PC-3 (cell line): ENCODE measurements around the gene IPO4. TPM values are rescaled to one million over a fixed set of nuclear protein-coding genes. Genes with fewer than 3 reads are reported as not detected.

ENCODE experiments used
- ATAC-seq: fragments of 200-7000 bp; cut with Tn5 transposase; 2 replicates; pipeline ENCODE4 v1.9.1; 2020; ENCODE audit warnings: mild to moderate bottlenecking, moderate library complexity
- BruUV-seq: library from RNA; stranded (reverse); fragments of 400-500 nt; replicated peaks from 2 replicates; lab custom pipeline; 2021; lab: Mats Ljungman, UMichigan
- CTCF ChIA-PET: fragments of 300-600 bp; sonication (Branson Sonifier 250); formaldehyde crosslinking; loops from one replicate; lab custom pipeline; 2022; ENCODE audit warnings: antibody characterized with exemption; lab: Charles Lee
- POLR2A ChIA-PET: fragments of 300-600 bp; sonication (Branson Sonifier 250); formaldehyde crosslinking; loops from one replicate; lab custom pipeline; 2022; ENCODE audit warnings: antibody characterized with exemption; ENCODE audit not compliant: unreplicated experiment; lab: Charles Lee
- DNase-seq: peaks from one replicate; pipeline ENCODE4 v3.0.0-alpha.2; 2015
- H2AFZ ChIP-seq: fragments of 300-600 bp; sonication (generic); 2 replicates; pipeline ENCODE4 v1.6.0; 2016; ENCODE audit warnings: antibody characterized with exemption, low read length
- H3F3A ChIP-seq: fragments of 300-600 bp; sonication (generic); one replicate; pipeline ENCODE4 v1.6.0; 2017; ENCODE audit warnings: antibody characterized with exemption, low read length, control low read depth, mild to moderate bottlenecking; ENCODE audit not compliant: unreplicated experiment
- H3K27ac ChIP-seq: fragments of 300-600 bp; sonication (generic); 2 replicates; pipeline ENCODE4 v1.5.1; 2016; ENCODE audit warnings: mild to moderate bottlenecking, low read length
- H3K27me3 ChIP-seq: fragments of 300-600 bp; sonication (generic); 2 replicates; pipeline ENCODE4 v1.6.1; 2016; ENCODE audit warnings: low read length, mixed read lengths
- H3K36me3 ChIP-seq: fragments of 300-600 bp; sonication (generic); 2 replicates; pipeline ENCODE4 v1.6.1; 2016; ENCODE audit warnings: low read depth, mixed run types, low read length, mixed read lengths
- H3K4me1 ChIP-seq: fragments of 300-600 bp; sonication (generic); 2 replicates; pipeline ENCODE4 v1.5.1; 2016; ENCODE audit warnings: low read length; ENCODE audit not compliant: insufficient read depth
- H3K4me2 ChIP-seq: fragments of 300-600 bp; sonication (generic); 2 replicates; pipeline ENCODE4 v1.6.0; 2016; ENCODE audit warnings: low read length
- H3K4me3 ChIP-seq: fragments of 300-600 bp; sonication (generic); 2 replicates; pipeline ENCODE4 v1.5.1; 2016; ENCODE audit warnings: mild to moderate bottlenecking, low read length, mixed read lengths
- H3K79me2 ChIP-seq: fragments of 300-600 bp; sonication (generic); 2 replicates; pipeline ENCODE4 v1.6.1; 2017; ENCODE audit warnings: low read length, mixed read lengths
- H3K9ac ChIP-seq: fragments of 300-600 bp; sonication (generic); 2 replicates; pipeline ENCODE4 v1.6.0; 2016; ENCODE audit warnings: mild to moderate bottlenecking, low read length
- H3K9me2 ChIP-seq: fragments of 300-600 bp; sonication (generic); replicated peaks from 2 replicates; pipeline ENCODE4 v1.6.1; 2016; ENCODE audit warnings: mixed run types, low read length, mixed read lengths
- H3K9me3 ChIP-seq: fragments of 300-600 bp; sonication (generic); 2 replicates; pipeline ENCODE4 v1.6.1; 2016; ENCODE audit warnings: low read length, mixed read lengths
- H4K20me1 ChIP-seq: fragments of 300-600 bp; sonication (generic); 2 replicates; pipeline ENCODE4 v1.6.1; 2016; ENCODE audit warnings: low read length, mixed read lengths
- EZH2 ChIP-seq: fragments of 300-600 bp; sonication (generic); IDR thresholded peaks from one replicate; pipeline ENCODE4 v1.6.1; 2017; ENCODE audit warnings: antibody characterized with exemption, mild to moderate bottlenecking, low read length; ENCODE audit not compliant: unreplicated experiment
- EZH2phosphoT487 ChIP-seq: fragments of 300-600 bp; sonication (generic); IDR thresholded peaks from 2 replicates; pipeline ENCODE4 v1.6.1; 2018; ENCODE audit warnings: mild to moderate bottlenecking, antibody characterized with exemption, low read length, borderline replicate concordance
- intact Hi-C: fragments of 100-400 bp; cut with micrococcal nuclease; formaldehyde crosslinking; loops from 2 replicates; pipeline ENCODE4 v1.9.0; 2023
- total RNA-seq: library from RNA; depleted of rRNA; stranded (reverse); fragments of >200 nt; gene quantifications from 2 replicates; pipeline ENCODE4 v1.2.3, GENCODE V29; 2014
- TF ChIP-seq, protein P1 (sequence below): fragments of 300-600 bp; sonication (generic); conservative IDR thresholded peaks from 2 replicates; pipeline ENCODE4 v1.5.1; 2017; ENCODE audit warnings: antibody characterized with exemption, low read depth, mild to moderate bottlenecking, low read length

The IPO4 gene
- total RNA-seq, 1 experiment from 2014 or later, result 211 TPM

DNA sequence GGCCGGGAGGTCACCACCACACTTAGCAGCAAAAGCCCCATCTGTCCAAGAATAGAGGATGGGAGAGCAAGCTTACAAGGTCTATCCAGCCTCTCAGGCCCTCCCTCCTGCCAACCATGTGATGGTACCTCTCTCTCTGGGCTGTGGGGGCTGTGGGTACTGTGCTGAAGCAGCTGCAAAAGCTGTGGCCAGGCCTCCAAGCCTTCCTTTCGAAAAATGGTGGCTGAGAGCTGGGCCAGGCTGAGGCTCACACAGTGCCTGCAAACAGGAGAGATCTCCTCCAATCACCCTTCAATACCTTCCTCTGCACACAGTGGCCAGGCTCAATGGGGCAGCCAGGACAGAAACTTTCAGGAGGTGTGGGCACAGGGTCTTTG is 1.1 kb downstream of the IPO4 start:
- Histone ChIP-seq H3K9me2 (no peaks in the 10 kb centered on the region), H3K36me3 (peaks cover 24% of the 10 kb centered on the region; the same call in 1 of the 2 replicates), H3K27me3 (no peaks in the 10 kb centered on the region), H3F3A (no peaks in the 10 kb centered on the region), H3K4me1 (peaks cover 8% of the 10 kb centered on the region), H3K79me2 (peaks cover 39% of the 10 kb centered on the region), H3K27ac (no peak overlapping the region), H3K4me2 (peak overlapping the region; percentile 86), H4K20me1 (no peaks in the 10 kb centered on the region), H2AFZ (no peak overlapping the region), H3K9me3 (no peaks in the 10 kb centered on the region), H3K4me3 (peak overlapping the region; percentile 76), H3K9ac (peak overlapping the region; percentile 90)
- no TSS peak for BruUV-seq
- intact Hi-C loops, result no loop called here
- CTCF ChIA-PET, result no interaction called here
- no peak for ATAC-seq
- TF ChIP-seq EZH2 (no peak), EZH2phosphoT487 (no peak)
- TF ChIP-seq, protein P1, sequence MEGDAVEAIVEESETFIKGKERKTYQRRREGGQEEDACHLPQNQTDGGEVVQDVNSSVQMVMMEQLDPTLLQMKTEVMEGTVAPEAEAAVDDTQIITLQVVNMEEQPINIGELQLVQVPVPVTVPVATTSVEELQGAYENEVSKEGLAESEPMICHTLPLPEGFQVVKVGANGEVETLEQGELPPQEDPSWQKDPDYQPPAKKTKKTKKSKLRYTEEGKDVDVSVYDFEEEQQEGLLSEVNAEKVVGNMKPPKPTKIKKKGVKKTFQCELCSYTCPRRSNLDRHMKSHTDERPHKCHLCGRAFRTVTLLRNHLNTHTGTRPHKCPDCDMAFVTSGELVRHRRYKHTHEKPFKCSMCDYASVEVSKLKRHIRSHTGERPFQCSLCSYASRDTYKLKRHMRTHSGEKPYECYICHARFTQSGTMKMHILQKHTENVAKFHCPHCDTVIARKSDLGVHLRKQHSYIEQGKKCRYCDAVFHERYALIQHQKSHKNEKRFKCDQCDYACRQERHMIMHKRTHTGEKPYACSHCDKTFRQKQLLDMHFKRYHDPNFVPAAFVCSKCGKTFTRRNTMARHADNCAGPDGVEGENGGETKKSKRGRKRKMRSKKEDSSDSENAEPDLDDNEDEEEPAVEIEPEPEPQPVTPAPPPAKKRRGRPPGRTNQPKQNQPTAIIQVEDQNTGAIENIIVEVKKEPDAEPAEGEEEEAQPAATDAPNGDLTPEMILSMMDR, result no peak
- POLR2A ChIA-PET, result no interaction called here
- no peak for DNase-seq

DNA sequence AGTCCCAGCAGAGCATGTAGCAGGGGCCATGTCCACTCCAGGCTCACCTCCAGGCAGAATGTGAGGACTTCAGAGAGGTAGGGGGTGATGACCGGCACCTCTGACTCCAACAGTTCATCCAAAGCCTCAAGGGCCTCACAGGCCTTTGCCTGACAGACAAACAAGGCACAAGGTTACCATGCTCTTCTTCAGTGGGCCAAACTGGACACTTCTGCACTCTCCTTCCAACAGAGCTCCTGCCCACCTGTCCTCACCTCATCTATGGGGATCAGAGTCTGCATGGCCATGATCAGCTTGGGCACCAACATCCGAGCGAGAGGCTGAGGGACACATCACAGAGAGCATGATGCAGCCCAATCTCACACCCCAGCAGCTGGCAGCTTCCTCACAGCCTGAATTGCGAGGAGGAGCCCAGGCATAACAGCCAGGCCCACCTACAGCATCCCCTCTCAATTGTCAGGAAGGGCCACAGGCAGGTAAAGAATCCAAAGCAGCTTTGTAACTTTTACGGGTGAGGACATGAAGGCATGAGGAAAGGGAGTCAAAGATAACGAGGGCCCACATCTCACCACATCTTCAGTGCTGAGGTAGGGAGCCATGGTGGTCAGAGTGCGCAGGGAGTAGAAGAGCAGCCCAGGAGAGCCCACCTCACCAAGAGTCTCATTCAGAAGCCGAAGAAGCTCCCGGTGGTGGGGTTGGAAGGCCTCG is 1.6 kb downstream of the IPO4 start:
- TF ChIP-seq EZH2phosphoT487 (no peak), EZH2 (no peak)
- TF ChIP-seq, protein P1, result no peak
- Histone ChIP-seq H3K9me3 (no peaks in the 10 kb centered on the region), H3F3A (no peaks in the 10 kb centered on the region), H3K4me1 (peaks cover 8% of the 10 kb centered on the region), H3K4me2 (peak overlapping the region; percentile 86), H3K4me3 (peak overlapping the region; percentile 76; the same call in 1 of the 2 replicates), H3K27ac (no peak overlapping the region), H3K9me2 (no peaks in the 10 kb centered on the region), H3K36me3 (peaks cover 24% of the 10 kb centered on the region; the same call in 1 of the 2 replicates), H3K79me2 (peaks cover 34% of the 10 kb centered on the region), H4K20me1 (no peaks in the 10 kb centered on the region), H3K9ac (no peak overlapping the region), H3K27me3 (no peaks in the 10 kb centered on the region), H2AFZ (no peak overlapping the region)
- no TSS peak for BruUV-seq
- ATAC-seq (no peak), DNase-seq (no peak)
- intact Hi-C loops, result no loop called here
- ChIA-PET POLR2A (no interaction called here), CTCF (no interaction called here)

DNA sequence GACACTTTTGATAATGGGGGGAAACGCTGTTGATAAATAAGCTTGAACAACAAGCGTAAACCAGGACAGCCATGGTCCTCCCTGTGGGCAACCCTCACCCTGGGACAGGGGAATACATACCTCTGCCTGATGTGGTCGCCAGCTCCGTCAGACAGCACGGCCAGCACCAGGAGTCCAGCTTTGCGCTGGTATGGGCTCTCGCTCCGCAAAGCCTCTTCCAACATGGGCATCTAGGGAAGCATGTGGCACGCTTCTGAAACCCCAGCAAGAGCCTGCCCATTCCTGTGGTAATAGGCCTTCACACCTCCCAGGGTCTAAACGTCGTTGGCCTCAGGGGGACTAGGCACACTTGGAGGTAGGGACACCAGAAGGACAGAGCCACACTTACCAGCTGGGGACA is 2.9 kb downstream of the IPO4 start:
- DNase-seq, result no peak
- no peak overlapping the region for H3K27ac ChIP-seq
- H3K4me1 ChIP-seq, result peaks cover 8% of the 10 kb centered on the region
- ATAC-seq, result no peak
- no peak overlapping the region for H2AFZ ChIP-seq
- H3K9me3 ChIP-seq, result no peaks in the 10 kb centered on the region
- TF ChIP-seq EZH2phosphoT487, result no peak
- TF ChIP-seq, protein P1, result no peak
- no peaks in the 10 kb centered on the region for H3K9me2 ChIP-seq
- H3K27me3 ChIP-seq, result no peaks in the 10 kb centered on the region
- H3K36me3 ChIP-seq, result peaks cover 31% of the 10 kb centered on the region; the same call in 1 of the 2 replicates
- peaks cover 25% of the 10 kb centered on the region for H3K79me2 ChIP-seq
- intact Hi-C loops, result no loop called here
- no peak overlapping the region for H3K4me3 ChIP-seq
- no TSS peak for BruUV-seq
- H3K4me2 ChIP-seq, result no peak overlapping the region
- ChIA-PET CTCF (no interaction called here), POLR2A (no interaction called here)
- no peaks in the 10 kb centered on the region for H4K20me1 ChIP-seq
- H3F3A ChIP-seq, result no peaks in the 10 kb centered on the region
- H3K9ac ChIP-seq, result no peak overlapping the region
